ENCODE measurements around the gene TMEM235. TPM values are rescaled to one million over a fixed set of nuclear protein-coding genes. Genes with fewer than 3 reads are reported as not detected.
"Not testable (repeated sequence)": the region's sequence is repeated elsewhere in the genome, so short reads cannot be mapped to it uniquely, and the experiment has no call there.

TMEM235 gene
- total RNA-seq, 2 experiments from 2014 or later, result not detected

- DNase-seq, result no peak
- H3K27me3 Mint-ChIP-seq, result peaks cover 12% of the 10 kb centered on the region
- no peak overlapping the region for H3K4me3 Mint-ChIP-seq
- H3K4me1 Mint-ChIP-seq, result peaks cover 31% of the 10 kb centered on the region
- no peaks in the 10 kb centered on the region for H3K36me3 Mint-ChIP-seq
- CTCF ChIA-PET, result interaction anchor here (0.6 to 4.8 kb wide), 16 partner anchors 9 to 230 kb away, joined by 3 to 52 read pairs (median 8); partner anchors contain the start of gene SOCS3
- no peak overlapping the region for H3K27ac Mint-ChIP-seq
- no peaks in the 10 kb centered on the region for H3K9me3 Mint-ChIP-seq (ENCODE audit: low read depth)
- no peak for ATAC-seq
These were observed 17.8 kb downstream of the TMEM235 start for GRCh38 chr17:78249074-78249817.

DNA sequence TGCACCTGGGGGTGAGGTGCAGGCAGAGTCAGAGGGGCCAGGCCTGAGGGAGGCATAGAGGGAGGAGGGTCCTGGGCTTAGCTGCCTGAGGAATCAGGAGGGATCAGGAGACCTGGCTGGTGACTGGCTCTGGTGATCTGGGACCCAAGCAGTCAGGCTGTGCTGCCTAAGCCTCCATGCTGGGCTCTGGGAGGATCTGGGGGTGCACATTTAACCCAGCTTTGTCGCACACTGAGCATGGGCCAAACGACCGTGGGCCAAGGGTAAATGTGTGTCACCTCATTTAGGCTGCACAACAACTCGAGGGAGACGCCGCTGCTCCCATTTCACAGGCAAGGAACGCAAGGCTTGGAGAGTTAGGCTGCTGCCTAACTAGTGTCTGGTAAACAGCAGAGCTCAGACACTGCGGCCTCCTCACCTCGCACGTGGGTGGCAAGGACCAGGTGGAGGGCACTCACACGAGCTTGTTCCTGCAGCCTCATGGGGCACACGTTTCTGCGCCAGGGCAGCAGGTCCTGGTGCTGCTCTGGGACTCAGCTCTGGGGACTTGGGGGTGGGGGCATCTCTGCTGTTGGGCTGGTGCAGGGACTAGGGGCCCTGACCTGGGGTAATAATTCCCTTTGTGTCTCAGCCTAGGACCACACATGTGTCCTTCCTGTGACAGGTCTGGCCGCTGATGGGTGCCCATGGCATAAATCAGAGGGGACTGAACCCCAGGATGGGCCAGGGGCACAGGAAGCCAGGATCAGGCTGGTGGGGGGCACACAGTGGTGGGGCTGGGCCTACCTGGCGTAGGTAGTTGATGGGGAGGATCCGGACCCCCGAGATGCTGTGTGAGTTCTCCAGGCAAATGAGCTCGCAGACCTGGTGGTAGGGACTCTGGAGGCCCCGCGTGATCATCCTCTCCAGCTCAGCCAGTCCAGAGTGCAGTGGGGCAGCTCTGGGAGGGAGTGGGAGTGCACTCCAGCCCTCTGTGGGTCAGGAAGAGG, 18.7 kb downstream of the TMEM235 start:
- ATAC-seq (no peak), DNase-seq (no peak)
- H3K36me3 Mint-ChIP-seq, result no peaks in the 10 kb centered on the region
- H3K27me3 Mint-ChIP-seq, result peaks cover 12% of the 10 kb centered on the region
- H3K9me3 Mint-ChIP-seq (ENCODE audit: low read depth), result no peaks in the 10 kb centered on the region
- H3K4me3 Mint-ChIP-seq, result no peak overlapping the region
- CTCF ChIA-PET, result interaction anchor here (0.6 to 4.8 kb wide), 40 partner anchors 7 to 554 kb away, joined by 3 to 52 read pairs (median 4); partner anchors contain the start of gene SOCS3
- H3K4me1 Mint-ChIP-seq, result peaks cover 33% of the 10 kb centered on the region
- H3K27ac Mint-ChIP-seq, result no peak overlapping the region

GRCh38 chr17:78250891-78251772, 19.7 kb downstream of the TMEM235 start:
- Mint-ChIP-seq H3K36me3 (no peaks in the 10 kb centered on the region), H3K4me3 (no peak overlapping the region), H3K27me3 (peaks cover 12% of the 10 kb centered on the region), H3K4me1 (peaks cover 33% of the 10 kb centered on the region), H3K9me3 (ENCODE audit: low read depth) (no peaks in the 10 kb centered on the region), H3K27ac (no peak overlapping the region)
- CTCF ChIA-PET, result interaction anchor here (0.7 to 4.8 kb wide), 64 partner anchors 8 to 587 kb away, joined by 3 to 52 read pairs (median 4); partner anchors contain the start of genes AFMID, SOCS3, TK1 and TMC8
- ATAC-seq (peak; percentile 81), DNase-seq (peak; percentile 90)

- no peaks in the 10 kb centered on the region for H3K36me3 Mint-ChIP-seq
- DNase-seq (no peak), ATAC-seq (no peak)
- peaks cover 33% of the 10 kb centered on the region for H3K4me1 Mint-ChIP-seq
- H3K9me3 Mint-ChIP-seq (ENCODE audit: low read depth), result no peaks in the 10 kb centered on the region
- CTCF ChIA-PET, result interaction anchor here (0.6 to 4.8 kb wide), 44 partner anchors 8 to 588 kb away, joined by 3 to 52 read pairs (median 4); partner anchors contain the start of genes AFMID, SOCS3, TK1 and TMC8
- no peak overlapping the region for H3K27ac Mint-ChIP-seq
- peaks cover 11% of the 10 kb centered on the region for H3K27me3 Mint-ChIP-seq
- no peak overlapping the region for H3K4me3 Mint-ChIP-seq
These were observed 20.3 kb downstream of the TMEM235 start for GRCh38 chr17:78251773-78252103.

- H3K4me1 Mint-ChIP-seq, result peaks cover 33% of the 10 kb centered on the region
- peak overlapping the region; percentile 56 for H3K27ac Mint-ChIP-seq
- H3K9me3 Mint-ChIP-seq (ENCODE audit: low read depth), result no peaks in the 10 kb centered on the region
- ATAC-seq (peak; percentile 29), DNase-seq (peak; percentile 84)
- CTCF ChIA-PET, result interaction anchor here (0.6 to 4.8 kb wide), 24 partner anchors 9 to 445 kb away, joined by 3 to 52 read pairs (median 5); partner anchors contain the start of gene SOCS3
- no peaks in the 10 kb centered on the region for H3K36me3 Mint-ChIP-seq
- peak overlapping the region; percentile 8 for H3K4me3 Mint-ChIP-seq
- peaks cover 8% of the 10 kb centered on the region for H3K27me3 Mint-ChIP-seq
These were observed 20.7 kb downstream of the TMEM235 start for GRCh38 chr17:78252111-78252634.

GRCh38 chr17:78252701-78253635, 21.5 kb downstream of the TMEM235 start:
- DNase-seq (no peak), ATAC-seq (no peak)
- H3K4me3 Mint-ChIP-seq, result peak overlapping the region; percentile 48
- H3K4me1 Mint-ChIP-seq, result peaks cover 35% of the 10 kb centered on the region
- H3K9me3 Mint-ChIP-seq (ENCODE audit: low read depth), result no peaks in the 10 kb centered on the region
- H3K36me3 Mint-ChIP-seq, result no peaks in the 10 kb centered on the region
- peak overlapping the region; percentile 56 for H3K27ac Mint-ChIP-seq
- CTCF ChIA-PET, result interaction anchor here (1.0 to 4.8 kb wide), 9 partner anchors 8 to 234 kb away, joined by 3 to 52 read pairs (median 6); no protein-coding TSS in a partner anchor
- peaks cover 8% of the 10 kb centered on the region for H3K27me3 Mint-ChIP-seq

GRCh38 chr17:78253636-78253945, 22.2 kb downstream of the TMEM235 start:
- H3K9me3 Mint-ChIP-seq (ENCODE audit: low read depth); DNase-seq; ATAC-seq; H3K36me3 Mint-ChIP-seq; H3K27ac Mint-ChIP-seq; CTCF ChIA-PET: not testable (repeated sequence)
- Mint-ChIP-seq H3K4me1 (peaks cover 40% of the 10 kb centered on the region), H3K27me3 (peaks cover 10% of the 10 kb centered on the region), H3K4me3 (peak overlapping the region; percentile 69)

DNA sequence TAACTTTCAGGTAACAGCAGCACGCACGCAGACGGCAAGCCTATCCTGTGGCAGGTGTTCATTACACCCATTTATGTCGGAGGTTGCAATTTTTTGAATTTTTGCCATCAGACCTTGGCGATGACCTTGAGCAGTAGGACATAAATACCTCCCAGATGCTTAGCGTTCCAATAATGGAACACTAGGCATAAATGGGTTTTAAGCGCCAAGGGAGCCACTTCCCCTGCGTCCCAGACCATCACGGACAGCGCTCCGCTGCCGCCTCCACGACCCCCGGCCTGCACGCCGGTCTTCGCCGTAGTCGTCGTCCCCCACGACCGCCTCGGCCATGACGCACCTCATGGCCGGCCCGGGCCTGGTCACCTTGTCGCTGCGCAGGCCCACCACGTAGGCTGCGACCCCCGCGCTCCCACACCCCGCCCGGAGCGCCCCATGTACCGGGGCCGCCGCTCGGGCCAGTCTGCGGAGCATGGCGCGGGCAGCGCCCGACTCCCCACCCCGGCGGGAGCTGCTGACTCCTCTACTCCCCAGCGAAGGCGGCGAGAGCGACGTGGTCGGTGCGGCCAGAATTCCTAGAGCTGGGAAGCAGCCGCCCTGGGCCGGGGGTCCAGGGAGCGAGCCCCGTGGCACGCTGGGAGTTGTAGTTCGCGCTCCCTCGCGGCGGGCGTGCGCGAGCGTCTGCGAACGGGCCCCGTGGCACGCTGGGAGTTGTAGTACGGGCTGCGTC, 22.7 kb downstream of the TMEM235 start:
- Mint-ChIP-seq H3K4me1 (peaks cover 40% of the 10 kb centered on the region), H3K27ac (peak overlapping the region; percentile 65), H3K9me3 (ENCODE audit: low read depth) (no peaks in the 10 kb centered on the region), H3K36me3 (no peaks in the 10 kb centered on the region), H3K27me3 (peaks cover 10% of the 10 kb centered on the region), H3K4me3 (peak overlapping the region; percentile 69)
- CTCF ChIA-PET, result interaction anchor here (1.0 to 1.8 kb wide), 4 partner anchors 9 to 168 kb away, joined by 3 to 7 read pairs (median 4); no protein-coding TSS in a partner anchor
- DNase-seq (peak; percentile 88), ATAC-seq (peak; percentile 73)

GRCh38 chr17:78255029-78255656, 23.7 kb downstream of the TMEM235 start:
- CTCF ChIA-PET, result interaction anchor here (1.0 to 1.8 kb wide), 4 partner anchors 8 to 167 kb away, joined by 3 to 7 read pairs (median 4); no protein-coding TSS in a partner anchor
- peaks cover 44% of the 10 kb centered on the region for H3K4me1 Mint-ChIP-seq
- H3K27ac Mint-ChIP-seq, result no peak overlapping the region
- H3K4me3 Mint-ChIP-seq, result no peak overlapping the region
- no peaks in the 10 kb centered on the region for H3K9me3 Mint-ChIP-seq (ENCODE audit: low read depth)
- no peak for ATAC-seq
- no peaks in the 10 kb centered on the region for H3K36me3 Mint-ChIP-seq
- no peak for DNase-seq
- peaks cover 7% of the 10 kb centered on the region for H3K27me3 Mint-ChIP-seq

DNA sequence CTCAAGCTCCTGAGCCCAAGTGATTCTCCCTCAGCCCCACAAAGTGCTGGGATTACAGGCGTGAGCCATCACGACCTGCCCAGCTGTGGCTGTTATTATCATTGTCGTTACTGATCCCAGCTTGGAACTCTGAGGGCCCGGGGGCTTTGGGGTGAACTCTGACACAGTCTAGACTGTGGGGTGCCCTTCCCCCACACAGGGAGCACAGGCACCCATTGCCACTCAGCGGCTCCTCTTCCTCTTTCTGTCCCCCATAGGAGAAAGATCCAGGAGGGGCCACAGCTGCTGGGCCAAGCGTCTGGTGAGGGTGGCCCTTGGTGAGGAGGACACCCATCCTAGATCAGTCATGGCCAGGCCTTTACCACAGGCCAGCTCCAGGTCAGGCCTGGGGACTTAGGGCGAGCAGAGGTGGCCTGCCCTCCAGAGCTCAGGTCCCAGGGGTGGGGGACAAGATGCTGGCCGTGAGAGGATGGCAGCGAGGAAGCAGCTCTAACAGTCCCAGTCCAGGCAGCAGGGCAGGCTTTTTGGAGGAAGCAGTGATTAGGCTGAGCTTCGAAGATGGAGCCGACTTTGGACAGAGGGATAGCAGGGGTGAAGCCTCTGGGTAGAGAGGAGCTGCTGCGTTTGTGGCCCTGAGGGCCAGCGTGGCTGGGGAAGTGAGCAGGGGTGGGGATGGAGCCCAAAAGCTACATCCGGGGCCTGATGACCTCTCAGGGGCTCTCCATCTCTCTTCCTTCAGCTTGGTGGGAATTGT, 24.7 kb downstream of the TMEM235 start:
- Mint-ChIP-seq H3K36me3 (no peaks in the 10 kb centered on the region), H3K27ac (no peak overlapping the region), H3K27me3 (peaks cover 4% of the 10 kb centered on the region), H3K9me3 (ENCODE audit: low read depth) (no peaks in the 10 kb centered on the region), H3K4me3 (no peak overlapping the region), H3K4me1 (peaks cover 38% of the 10 kb centered on the region)
- CTCF ChIA-PET, result interaction anchor here (1.3 to 1.8 kb wide), 2 partner anchors 143 to 166 kb away, joined by 3 to 7 read pairs; no protein-coding TSS in a partner anchor
- ATAC-seq, result no peak
- DNase-seq, result no peak

All from activated CD8-positive, alpha-beta memory T cell treated with anti-CD3 and anti-CD28 coated beads, Interleukin-2, amount 10 ng/mL, durations not matched to agents 7 days and 5 days (primary cell).